ENCODE measurements around the gene CKS1B. TPM values are rescaled to one million over a fixed set of nuclear protein-coding genes. Genes with fewer than 3 reads are reported as not detected.

Gene CKS1B
- total RNA-seq, 6 donors from 2014 or later, result 9.9 to 31.1 (median 22.5) TPM

GRCh38 chr1:155001425-155001674 is 26.9 kb downstream of the CKS1B start:
- TF ChIP-seq EP300 (IDR thresholded peaks at IDR 0.05) (no peak), POLR2AphosphoS5 (IDR thresholded peaks at IDR 0.05) (no peak), CTCF (IDR thresholded peaks at IDR 0.05) (no peak), POLR2A (IDR thresholded peaks at IDR 0.05) (no peak)
- H3K4me1 ChIP-seq, result peaks cover 39 to 51% (median 43%) of the 10 kb centered on the region in 4 donors
- peak overlapping the region; percentile 83 to 94 (median 92) for H3K4me3 ChIP-seq
- no peaks in the 10 kb centered on the region for H3K36me3 ChIP-seq
- peak overlapping the region; percentile 93 to 100 (median 96) for H3K27ac ChIP-seq
- H3K27me3 ChIP-seq, result no peaks in the 10 kb centered on the region
- no peaks in the 10 kb centered on the region for H3K9me3 ChIP-seq
- WGBS, 2 donors, result 0% methylated on average over 9 to 11 of the region's 11 CpGs
- DNase-seq (no peak), ATAC-seq (ENCODE audit: low FRiP score in 2 of 2) (no peak)

- no peaks in the 10 kb centered on the region for H3K27me3 ChIP-seq
- H3K4me3 ChIP-seq, result peak overlapping the region; percentile 83 to 94 (median 92)
- H3K9me3 ChIP-seq, result no peaks in the 10 kb centered on the region
- 0 to 1% methylated on average over 14 to 37 of the region's 38 CpGs for WGBS, 2 donors
- DNase-seq (peak; percentile 98 to 100), ATAC-seq (ENCODE audit: low FRiP score in 2 of 2) (peak; percentile 92 to 95)
- peaks cover 44 to 56% (median 49%) of the 10 kb centered on the region in 4 donors for H3K4me1 ChIP-seq
- H3K27ac ChIP-seq, result peak overlapping the region; percentile 93 to 100 (median 96)
- TF ChIP-seq CTCF (IDR thresholded peaks at IDR 0.05) (peak; percentile 20 to 43 (median 36)), POLR2A (IDR thresholded peaks at IDR 0.05) (peak in 2 of 4 donors; percentile 32 to 82), EP300 (IDR thresholded peaks at IDR 0.05) (no peak), POLR2AphosphoS5 (IDR thresholded peaks at IDR 0.05) (peak; percentile 86)
- H3K36me3 ChIP-seq, result no peaks in the 10 kb centered on the region
Measured at GRCh38 chr1:155001675-155002463, 27.4 kb downstream of the CKS1B start.

GRCh38 chr1:155002464-155003226 is 28.2 kb downstream of the CKS1B start, which contains the start of gene ZBTB7B:
Gene ZBTB7B, plus strand, starts transcription at chr1:155002802. Its CDS starts 11,859 bp downstream, at chr1:155014661.
- Histone ChIP-seq H3K27me3 (no peaks in the 10 kb centered on the region), H3K9me3 (no peaks in the 10 kb centered on the region), H3K4me1 (peaks cover 52 to 64% (median 56%) of the 10 kb centered on the region in 4 donors), H3K36me3 (no peaks in the 10 kb centered on the region), H3K4me3 (peak within 1 kb of the TSS; percentile 90 to 94 (median 94)), H3K27ac (peak within 1 kb of the TSS; percentile 93 to 100 (median 96))
- ATAC-seq (ENCODE audit: low FRiP score in 2 of 2), result peak; percentile 11 to 22
- DNase-seq, result peak; percentile 66 to 91
- peak in 1 of 4 donors; percentile 45 for TF ChIP-seq POLR2A (IDR thresholded peaks at IDR 0.05)
- TF ChIP-seq CTCF (IDR thresholded peaks at IDR 0.05), result peak in 1 of 6 experiments; percentile 16
- no peak for TF ChIP-seq EP300 (IDR thresholded peaks at IDR 0.05)
- TF ChIP-seq POLR2AphosphoS5 (IDR thresholded peaks at IDR 0.05), result no peak
- 0 to 1% methylated on average over 7 to 21 of the region's 35 CpGs for WGBS, 2 donors

GRCh38 chr1:155003227-155003765 is 28.8 kb downstream of the CKS1B start:
- TF ChIP-seq POLR2A (IDR thresholded peaks at IDR 0.05) (no peak), POLR2AphosphoS5 (IDR thresholded peaks at IDR 0.05) (no peak), EP300 (IDR thresholded peaks at IDR 0.05) (no peak), CTCF (IDR thresholded peaks at IDR 0.05) (no peak)
- Histone ChIP-seq H3K27me3 (no peaks in the 10 kb centered on the region), H3K9me3 (no peaks in the 10 kb centered on the region), H3K4me1 (peaks cover 58 to 70% (median 63%) of the 10 kb centered on the region in 4 donors), H3K27ac (peak overlapping the region; percentile 93 to 100 (median 96)), H3K36me3 (no peaks in the 10 kb centered on the region), H3K4me3 (peak overlapping the region; percentile 90 to 94 (median 94))
- no peak for ATAC-seq (ENCODE audit: low FRiP score in 2 of 2)
- DNase-seq, result peak in 1 of 2 donors; percentile 88
- 0% methylated on average over 9 to 37 of the region's 37 CpGs for WGBS, 2 donors
